K562 (cell line): ENCODE data around the gene CCDC124. TPM values are rescaled to one million over a fixed set of nuclear protein-coding genes. Genes with fewer than 3 reads are reported as not detected.

Experiments used
- ATF4 ChIP-seq: fragments of 450-650 bp; formaldehyde crosslinking; IDR thresholded peaks from 2 replicates; pipeline ENCODE4 v1.4.0; 2022; ENCODE audit warnings: mild to moderate bottlenecking, moderate library complexity
- CHCHD3 ChIP-seq: fragments of 250-450 bp; sonication (Bioruptor Pico); IDR thresholded peaks from 2 replicates; pipeline ENCODE4 v2.1.2; 2022; ENCODE audit warnings: mild to moderate bottlenecking
- CREBBP ChIP-seq: IDR thresholded peaks from one replicate; pipeline ENCODE4 v1.6.1; 2012; ENCODE audit warnings: low read depth, mild to moderate bottlenecking, control low read depth, inconsistent platforms, low read length
- DNMT1 ChIP-seq: fragments of 450-650 bp; IDR thresholded peaks from 2 replicates; pipeline ENCODE4 v1.6.1; 2016; ENCODE audit warnings: antibody characterized with exemption, mild to moderate bottlenecking
- DPF2 ChIP-seq: fragments of 450-650 bp; IDR thresholded peaks from 2 replicates; pipeline ENCODE4 v1.6.1; 2016
- ELK1 ChIP-seq: sonication (generic); formaldehyde crosslinking; IDR thresholded peaks from 2 replicates; pipeline ENCODE4 v1.8.1; 2022; ENCODE audit warnings: missing genetic modification reagents
- ELK3 ChIP-seq: fragments of 450-650 bp; formaldehyde crosslinking; IDR thresholded peaks from 2 replicates; pipeline ENCODE4 v1.4.0; 2020; ENCODE audit warnings: mild to moderate bottlenecking
- FOXP4 ChIP-seq: sonication (generic); formaldehyde crosslinking; IDR thresholded peaks from 2 replicates; pipeline ENCODE4 v1.8.0; 2022; ENCODE audit warnings: mild to moderate bottlenecking, missing genetic modification reagents, borderline replicate concordance
- HDAC2 ChIP-seq: fragments of 450-650 bp; IDR thresholded peaks from 2 replicates; pipeline ENCODE4 v1.6.1; 2016; ENCODE audit warnings: mild to moderate bottlenecking
- HDAC8 ChIP-seq: fragments of 450-650 bp; IDR thresholded peaks from 2 replicates; pipeline ENCODE4 v1.6.1; 2016; ENCODE audit warnings: mild to moderate bottlenecking, missing genetic modification characterization, moderate library complexity, missing compliant biosample characterization
- HMG20A ChIP-seq: fragments of 450-650 bp; formaldehyde crosslinking; conservative IDR thresholded peaks from 2 replicates; pipeline ENCODE4 v1.4.0; 2020; ENCODE audit warnings: mild to moderate bottlenecking, mixed read lengths
- HNRNPH1 ChIP-seq: fragments of 200-400 bp; formaldehyde crosslinking; optimal IDR thresholded peaks from 2 replicates; pipeline ENCODE3; 2017; ENCODE audit warnings: low read depth, mild to moderate bottlenecking, low read length, moderate library complexity
- HNRNPUL1 ChIP-seq: fragments of 200-400 bp; formaldehyde crosslinking; IDR thresholded peaks from 2 replicates; pipeline ENCODE4 v1.6.1; 2017; ENCODE audit warnings: low read length
- LARP7 ChIP-seq: fragments of 450-650 bp; IDR thresholded peaks from 2 replicates; pipeline ENCODE4 v1.6.1; 2016
- MTF1 ChIP-seq: fragments of 250-450 bp; sonication (Bioruptor Pico); IDR thresholded peaks from 2 replicates; pipeline ENCODE4 v1.9.0; 2021; ENCODE audit warnings: moderate library complexity, mild to moderate bottlenecking, inconsistent platforms, borderline replicate concordance
- POU5F1 ChIP-seq: fragments of 150-350 bp; IDR thresholded peaks from 2 replicates; pipeline ENCODE4 v1.6.1; 2014; ENCODE audit warnings: borderline replicate concordance, low read length, low read depth, mild to moderate bottlenecking; ENCODE audit not compliant: partially characterized antibody
- RBM22 ChIP-seq: fragments of 200-400 bp; formaldehyde crosslinking; IDR thresholded peaks from 2 replicates; pipeline ENCODE4 v1.6.1; 2018; ENCODE audit warnings: low read length, low read depth; ENCODE audit not compliant: poor library complexity, severe bottlenecking
- RNF2 ChIP-seq: sonication (generic); IDR thresholded peaks from 2 replicates; pipeline ENCODE4 v1.6.1; 2016
- SMARCA4 ChIP-seq: fragments of 450-650 bp; IDR thresholded peaks from 2 replicates; pipeline ENCODE4 v1.6.1; 2016
- TCF15 ChIP-seq: fragments of 250-450 bp; sonication (Bioruptor Pico); IDR thresholded peaks from 2 replicates; pipeline ENCODE4 v1.8.0; 2022; ENCODE audit warnings: moderate library complexity, mild to moderate bottlenecking, inconsistent platforms
- USF1 ChIP-seq: sonication (generic); formaldehyde crosslinking; IDR thresholded peaks from 2 replicates; pipeline ENCODE4 v1.9.0; 2022; ENCODE audit warnings: mild to moderate bottlenecking, missing genetic modification reagents
- ZBTB33 ChIP-seq: sonication (generic); formaldehyde crosslinking; IDR thresholded peaks from 2 replicates; pipeline ENCODE4 v1.8.1; 2023; ENCODE audit warnings: mild to moderate bottlenecking, missing genetic modification reagents
- ZNF644 ChIP-seq: fragments of 200-800 bp; sonication (Bioruptor generic); IDR thresholded peaks from 2 replicates; pipeline ENCODE4 v1.6.1; 2016; ENCODE audit warnings: low read depth, missing genetic modification characterization, missing compliant biosample characterization
- polyA plus RNA-seq, 8 experiments: library from polyadenylated mRNA; depleted of rRNA in 4 of 8; stranded (reverse) in 5 of 8; unstranded in 3 of 8; fragments of >200 nt; fragmentation: Nextera tagmentation in 2 of 8; fragmentation: Illumina TruSeq in 1 of 8; extraction: Ambion mirVana in 2 of 8; extraction: Trizol in 1 of 8; gene quantifications; 2 replicates each; pipeline versions ENCODE4 v1.2.1 to v1.2.3, GENCODE V29; 2011 to 2014; ENCODE audit warnings: inconsistent platforms in 1 of 8, missing spikeins in 1 of 8
- total RNA-seq, 7 experiments: library from RNA; depleted of rRNA in 6 of 7; stranded (reverse); fragments of >200 nt in 6 of 7; fragmentation: Illumina TruSeq in 2 of 7; extraction: Trizol in 2 of 7; gene quantifications; 2 replicates each; pipeline versions ENCODE4 v1.2.1 to v1.2.3, GENCODE V29; 2011 to 2021; ENCODE audit warnings: low replicate concordance in 1 of 7

CCDC124 gene
- total and polyA plus RNA-seq, 9 of the 15 experiments (the other 6 are each of a cell fraction or from before 2014, with no cell fraction given) = 5.8 to 234 (median 40.1) TPM

GRCh38 chr19:17953869-17954268 is 21.1 kb downstream of the CCDC124 start (continued):
- no peak for TF ChIP-seq FOXP4 (CRISPR knock-in tag)
- TF ChIP-seq RNF2 = no peak
- TF ChIP-seq ZNF644 (tag) = no peak
- TF ChIP-seq HNRNPH1 = no peak
- no peak for TF ChIP-seq CHCHD3 (CRISPR knock-in tag)
- no peak for TF ChIP-seq LARP7
- TF ChIP-seq HNRNPUL1 = no peak
- TF ChIP-seq ELK3 = no peak
- peak; percentile 63; the same call in 1 of the 2 replicates for TF ChIP-seq HDAC2
- TF ChIP-seq HDAC8 (tag) = no peak
- TF ChIP-seq MTF1 (CRISPR knock-in tag) = no peak
- no peak for TF ChIP-seq ATF4 (CRISPR knock-in tag)
- no peak for TF ChIP-seq DNMT1
- no peak for TF ChIP-seq ELK1 (CRISPR knock-in tag)
- peak; percentile 57; the same call in 1 of the 2 replicates for TF ChIP-seq SMARCA4
- no peak for TF ChIP-seq USF1 (CRISPR knock-in tag)
- no peak for TF ChIP-seq POU5F1
- peak; percentile 77 for TF ChIP-seq DPF2
- no peak for TF ChIP-seq ZBTB33 (CRISPR knock-in tag)
- TF ChIP-seq TCF15 (CRISPR knock-in tag) = no peak
- TF ChIP-seq RBM22 = no peak
- TF ChIP-seq CREBBP = no peak
- TF ChIP-seq HMG20A = no peak
